SU-DHL-6 (cell line): Measurements from ENCODE around the gene GPC3.

Experiments used
- H2AFZ ChIP-seq: fragments of 200-600 bp; sonication (generic); 2 replicates; pipeline ENCODE4 v1.6.1; 2014; ENCODE audit warnings: low read depth, mild to moderate bottlenecking, moderate library complexity, mixed read lengths, antibody characterized with exemption, low read length; ENCODE audit not compliant: severe bottlenecking
- H3F3A ChIP-seq: fragments of 200-600 bp; shearing (Covaris generic); 2 replicates; pipeline ENCODE4 v1.6.0; 2016; ENCODE audit warnings: antibody characterized with exemption, mild to moderate bottlenecking; ENCODE audit not compliant: insufficient read depth
- H3K27ac ChIP-seq: fragments of 200-600 bp; sonication (generic); 2 replicates; pipeline ENCODE4 v1.5.1; 2016; ENCODE audit warnings: low read depth, mild to moderate bottlenecking, low read length, moderate library complexity, mixed read lengths
- H3K27me3 ChIP-seq: fragments of 200-600 bp; sonication (generic), shearing (Covaris generic); 2 replicates; pipeline ENCODE4 v1.6.0; 2014; ENCODE audit warnings: mild to moderate bottlenecking, low read length
- H3K36me3 ChIP-seq: fragments of 200-600 bp; sonication (generic); 2 replicates; pipeline ENCODE4 v1.6.1; 2014; ENCODE audit warnings: mild to moderate bottlenecking, low read length, mixed read lengths
- H3K4me2 ChIP-seq: fragments of 300-600, 200-600 bp; shearing (Covaris generic), sonication (generic); 2 replicates; pipeline ENCODE4 v1.6.0; 2014; ENCODE audit warnings: low read length, low read depth, mild to moderate bottlenecking; ENCODE audit not compliant: poor library complexity, severe bottlenecking
- H3K4me3 ChIP-seq: fragments of 200-600 bp; sonication (generic); 2 replicates; pipeline ENCODE4 v1.5.1; 2014; ENCODE audit warnings: antibody characterized with exemption, low read length, mild to moderate bottlenecking, mixed read lengths; ENCODE audit not compliant: insufficient read depth, poor library complexity, severe bottlenecking
- H3K79me2 ChIP-seq: fragments of 200-600 bp; sonication (generic); 2 replicates; pipeline ENCODE4 v1.6.1; 2014; ENCODE audit warnings: mild to moderate bottlenecking, low read length, moderate library complexity; ENCODE audit not compliant: insufficient read depth
- H3K9ac ChIP-seq: fragments of 200-600 bp; sonication (generic); 2 replicates; pipeline ENCODE4 v1.7.0; 2014; ENCODE audit warnings: mild to moderate bottlenecking, low read length
- H3K9me2 ChIP-seq: fragments of 200-600 bp; sonication (generic); replicated peaks from 2 replicates; pipeline ENCODE4 v1.6.1; 2014; ENCODE audit warnings: low read length; ENCODE audit not compliant: insufficient read depth
- H3K9me3 ChIP-seq: fragments of 200-600 bp; sonication (generic); 2 replicates; pipeline ENCODE4 v1.6.1; 2014; ENCODE audit warnings: low read length, mixed read lengths; ENCODE audit not compliant: insufficient read depth
- H4K20me1 ChIP-seq: fragments of 200-600 bp; sonication (generic); 2 replicates; pipeline ENCODE4 v1.6.1; 2014; ENCODE audit warnings: low read depth, mild to moderate bottlenecking, antibody characterized with exemption, low read length, moderate library complexity, mixed read lengths
- CTCF ChIP-seq: fragments of 200-600 bp; sonication (generic); IDR thresholded peaks from one replicate; pipeline ENCODE4 v1.5.1; 2017; ENCODE audit warnings: antibody characterized with exemption, mild to moderate bottlenecking, low read length, moderate library complexity; ENCODE audit not compliant: insufficient read depth, poor library complexity, severe bottlenecking
- EZH2phosphoT487 ChIP-seq: fragments of 200-600 bp; sonication (generic), shearing (Covaris generic); conservative IDR thresholded peaks from 2 replicates; pipeline ENCODE4 v1.6.1; 2018; ENCODE audit warnings: mild to moderate bottlenecking, antibody characterized with exemption, low read length, moderate library complexity, mixed read lengths

GPC3 gene

GRCh38 chrX:133995759-133996158 lies 10.4 kb upstream of the GPC3 start:
- Histone ChIP-seq H2AFZ (no peak overlapping the region), H3K9me2 (no peaks in the 10 kb centered on the region), H3K36me3 (no peaks in the 10 kb centered on the region), H3K9ac (no peak overlapping the region), H3K9me3 (no peaks in the 10 kb centered on the region), H3K27me3 (no peaks in the 10 kb centered on the region), H4K20me1 (no peaks in the 10 kb centered on the region), H3K4me2 (no peak overlapping the region), H3K27ac (no peak overlapping the region), H3K79me2 (no peaks in the 10 kb centered on the region), H3K4me3 (no peak overlapping the region), H3F3A (no peaks in the 10 kb centered on the region)
- TF ChIP-seq EZH2phosphoT487 = no peak
- TF ChIP-seq CTCF = no peak

- Histone ChIP-seq H3K4me3 (no peak overlapping the region), H3K9me3 (no peaks in the 10 kb centered on the region), H2AFZ (no peak overlapping the region), H3K36me3 (no peaks in the 10 kb centered on the region), H3F3A (no peaks in the 10 kb centered on the region), H3K79me2 (no peaks in the 10 kb centered on the region), H3K9me2 (no peaks in the 10 kb centered on the region), H3K27me3 (no peaks in the 10 kb centered on the region), H3K27ac (no peak overlapping the region), H4K20me1 (no peaks in the 10 kb centered on the region), H3K4me2 (no peak overlapping the region), H3K9ac (no peak overlapping the region)
- TF ChIP-seq EZH2phosphoT487 (no peak), CTCF (no peak)
Observed at GRCh38 chrX:133994576-133994975, 9.2 kb upstream of the GPC3 start.

- no peaks in the 10 kb centered on the region for H3K27me3 ChIP-seq
- H2AFZ ChIP-seq = no peak overlapping the region
- no peaks in the 10 kb centered on the region for H3K36me3 ChIP-seq
- TF ChIP-seq EZH2phosphoT487 = no peak
- TF ChIP-seq CTCF = no peak
- no peak overlapping the region for H3K9ac ChIP-seq
- no peaks in the 10 kb centered on the region for H3F3A ChIP-seq
- H3K9me2 ChIP-seq = no peaks in the 10 kb centered on the region
- no peaks in the 10 kb centered on the region for H3K79me2 ChIP-seq
- H3K4me3 ChIP-seq = no peak overlapping the region
- no peaks in the 10 kb centered on the region for H3K9me3 ChIP-seq
- no peak overlapping the region for H3K27ac ChIP-seq
- no peaks in the 10 kb centered on the region for H4K20me1 ChIP-seq
- H3K4me2 ChIP-seq = no peak overlapping the region
Observed at GRCh38 chrX:133992882-133993281, 7.5 kb upstream of the GPC3 start.
